Stimulated activated CD4-positive, alpha-beta T cell treated with anti-CD3 and anti-CD28 coated beads, Interleukin-15, amount 100 ng/mL, for 1 hour (primary cell): ENCODE results near the gene CKS2.
"Not testable (repeated sequence)": the region's sequence is repeated elsewhere in the genome, so short reads cannot be mapped to it uniquely, and the experiment has no call there.

Experiments
- DNase-seq, 2 donors: peaks; one replicate each; pipeline ENCODE4 v3.0.0-alpha.2; 2020; ENCODE audit warnings: low read depth in 1 of 2, low spot score in 1 of 2

Gene CKS2

GRCh38 chr9:89310475-89311345, at the start of gene CKS2:
CKS2 (plus strand) TSS chr9:89311195; CDS start chr9:89311293, 98 bp downstream.
- DNase-seq = peak; percentile 98 to 99

GRCh38 chr9:89273528-89274279, 37.3 kb upstream of the CKS2 start:
- DNase-seq = no peak

GRCh38 chr9:89274838-89275237, 36.2 kb upstream of the CKS2 start:
- DNase-seq = no peak

- not testable (repeated sequence) for DNase-seq
These were observed 35.0 kb upstream of the CKS2 start for GRCh38 chr9:89276040-89276439.

- DNase-seq = no peak
These were observed 34.0 kb upstream of the CKS2 start for GRCh38 chr9:89277043-89277442.

- DNase-seq = no peak
These were observed 33.5 kb upstream of the CKS2 start for GRCh38 chr9:89277454-89277853.

- DNase-seq = no peak
These were observed 32.4 kb upstream of the CKS2 start for GRCh38 chr9:89278551-89278950.

- DNase-seq = no peak
These were observed 31.8 kb upstream of the CKS2 start for GRCh38 chr9:89278997-89279739.

- no peak for DNase-seq
These were observed 29.9 kb upstream of the CKS2 start for GRCh38 chr9:89281106-89281505.

- DNase-seq = not testable (repeated sequence)
These were observed 28.6 kb upstream of the CKS2 start for GRCh38 chr9:89282248-89282968.

GRCh38 chr9:89284076-89284475, 26.9 kb upstream of the CKS2 start:
- no peak for DNase-seq

- DNase-seq = no peak
These were observed 19.3 kb upstream of the CKS2 start for GRCh38 chr9:89291741-89292140.

- DNase-seq = no peak
These were observed 18.0 kb upstream of the CKS2 start for GRCh38 chr9:89293014-89293413.

GRCh38 chr9:89295400-89295799, 15.6 kb upstream of the CKS2 start:
- DNase-seq = no peak

- not testable (repeated sequence) for DNase-seq
These were observed 9.0 kb upstream of the CKS2 start for GRCh38 chr9:89301996-89302395.

- DNase-seq = no peak
These were observed 6.8 kb upstream of the CKS2 start for GRCh38 chr9:89304020-89304833.

- DNase-seq = no peak
These were observed 6.2 kb upstream of the CKS2 start for GRCh38 chr9:89304834-89305188.

- no peak for DNase-seq
These were observed 5.1 kb upstream of the CKS2 start for GRCh38 chr9:89305868-89306267.

- no peak for DNase-seq
These were observed 1.8 kb upstream of the CKS2 start for GRCh38 chr9:89309166-89309565.
